BJ (cell line): ENCODE results near the gene TNS1. TPM values are rescaled to one million over a fixed set of nuclear protein-coding genes. Genes with fewer than 3 reads are reported as not detected.

Experiments used
- CTCF ChIA-PET: fragments of 350-600 bp; formaldehyde crosslinking; extraction: SDS; loops from one replicate; lab custom pipeline; 2021; ENCODE audit warnings: antibody characterized with exemption, inconsistent platforms; lab: Yijun Ruan, JAX
- POLR2A ChIA-PET: fragments of 300-600 bp; sonication (Branson Sonifier 250); formaldehyde crosslinking; extraction: SDS; loops from one replicate; lab custom pipeline; 2021; ENCODE audit warnings: antibody characterized with exemption; lab: Charles Lee
- DNase-seq: peaks from one replicate; pipeline ENCODE4 v3.0.0-alpha.2; 2011; ENCODE audit warnings: low read depth
- H3K27me3 ChIP-seq: 2 replicates; pipeline ENCODE4 v1.6.0; 2011; ENCODE audit warnings: low read length; ENCODE audit not compliant: control insufficient read depth, insufficient read depth
- H3K36me3 ChIP-seq: 2 replicates; pipeline ENCODE4 v1.5.1; 2011; ENCODE audit warnings: low read length; ENCODE audit not compliant: control insufficient read depth, insufficient read depth
- H3K4me3 ChIP-seq: 2 replicates; pipeline ENCODE4 v1.5.1; 2011; ENCODE audit warnings: low read depth, mild to moderate bottlenecking, control low read depth, low read length
- CTCF ChIP-seq: IDR thresholded peaks from 2 replicates; pipeline ENCODE4 v1.5.1; 2011; ENCODE audit warnings: low read depth, mild to moderate bottlenecking, control low read depth, inconsistent platforms, low read length, moderate library complexity; ENCODE audit not compliant: insufficient read depth
- polyA plus RNA-seq: library from polyadenylated mRNA; depleted of rRNA; stranded (reverse); fragments of >200 nt; gene quantifications from 2 replicates; pipeline ENCODE4 v1.2.3, GENCODE V29; 2011

Gene TNS1
- polyA plus RNA-seq, 1 experiment = 35.6 TPM

GRCh38 chr2:217826991-217827390, 175.8 kb downstream of the TNS1 start:
- Histone ChIP-seq H3K36me3 (peaks cover 42% of the 10 kb centered on the region), H3K4me3 (no peak overlapping the region), H3K27me3 (no peaks in the 10 kb centered on the region)
- POLR2A ChIA-PET = no interaction called here
- DNase-seq = no peak
- CTCF ChIA-PET = interaction anchor here (0.9 to 1.7 kb wide), 5 partner anchors 9 to 247 kb away, joined by 3 to 4 read pairs (median 3); no protein-coding TSS in a partner anchor
- TF ChIP-seq CTCF = no peak

- Histone ChIP-seq H3K4me3 (no peak overlapping the region), H3K27me3 (no peaks in the 10 kb centered on the region), H3K36me3 (peaks cover 44% of the 10 kb centered on the region)
- ChIA-PET POLR2A (no interaction called here), CTCF (interaction anchor here (0.9 to 1.7 kb wide), 4 partner anchors 10 to 247 kb away, joined by 3 to 4 read pairs (median 4); no protein-coding TSS in a partner anchor)
- DNase-seq = no peak
- no peak for TF ChIP-seq CTCF
Measured at GRCh38 chr2:217826520-217826919, 176.3 kb downstream of the TNS1 start.

GRCh38 chr2:217825469-217826235, 177.1 kb downstream of the TNS1 start:
- no peak for DNase-seq
- peaks cover 41% of the 10 kb centered on the region for H3K36me3 ChIP-seq
- POLR2A ChIA-PET = no interaction called here
- CTCF ChIA-PET = interaction anchor here (1.4 to 1.7 kb wide), 2 partner anchors 61 to 248 kb away, joined by 3 to 4 read pairs; no protein-coding TSS in a partner anchor
- no peaks in the 10 kb centered on the region for H3K27me3 ChIP-seq
- TF ChIP-seq CTCF = no peak
- H3K4me3 ChIP-seq = no peak overlapping the region

- H3K36me3 ChIP-seq = peaks cover 35% of the 10 kb centered on the region
- ChIA-PET POLR2A (no interaction called here), CTCF (interaction anchor here (1.1 kb wide), 1 partner anchor 35 kb away, joined by 3 read pairs; no protein-coding TSS in a partner anchor)
- no peak for TF ChIP-seq CTCF
- DNase-seq = no peak
- no peaks in the 10 kb centered on the region for H3K27me3 ChIP-seq
- no peak overlapping the region for H3K4me3 ChIP-seq
Measured at GRCh38 chr2:217824223-217824622, 178.6 kb downstream of the TNS1 start.

- POLR2A ChIA-PET = no interaction called here
- H3K4me3 ChIP-seq = no peak overlapping the region
- no peak for DNase-seq
- CTCF ChIA-PET = interaction anchor here (0.7 to 1.1 kb wide), 3 partner anchors 35 to 212 kb away, joined by 3 read pairs; no protein-coding TSS in a partner anchor
- H3K27me3 ChIP-seq = no peaks in the 10 kb centered on the region
- peaks cover 36% of the 10 kb centered on the region for H3K36me3 ChIP-seq
- no peak for TF ChIP-seq CTCF
Measured at GRCh38 chr2:217823626-217824025, 179.2 kb downstream of the TNS1 start.
